GM12878 (cell line): Measurements from ENCODE around the gene TBX15. TPM values are rescaled to one million over a fixed set of nuclear protein-coding genes. Genes with fewer than 3 reads are reported as not detected.

ENCODE experiments used
- ATAC-seq: fragments of 200-7000 bp; cut with Tn5 transposase; 3 replicates; pipeline ENCODE4 v1.9.1; 2020; ENCODE audit warnings: mild to moderate bottlenecking, moderate library complexity
- BruUV-seq: library from RNA; stranded (reverse); fragments of 400-500 nt; replicated peaks from 2 replicates; lab custom pipeline; 2021; lab: Mats Ljungman, UMichigan
- CTCF ChIA-PET: fragments of 300-600 bp; sonication (Branson Sonifier 250); formaldehyde crosslinking; extraction: SDS; loops from one replicate; lab custom pipeline; 2021; ENCODE audit warnings: inconsistent platforms; lab: Yijun Ruan, JAX
- POLR2A ChIA-PET: fragments of 350-600 bp; formaldehyde crosslinking; extraction: SDS; loops from one replicate; lab custom pipeline; 2021; ENCODE audit warnings: inconsistent platforms; lab: Charles Lee
- RAD21 ChIA-PET: fragments of 300-600 bp; sonication (Branson Sonifier 250); formaldehyde crosslinking; loops from one replicate; lab custom pipeline; 2023; ENCODE audit warnings: antibody characterized with exemption; ENCODE audit not compliant: unreplicated experiment; lab: Charles Lee
- SMC1A ChIA-PET: fragments of 300-600 bp; sonication (Branson Sonifier 250); formaldehyde crosslinking; loops from one replicate; lab custom pipeline; 2023; ENCODE audit not compliant: unreplicated experiment, uncharacterized antibody; lab: Charles Lee
- DNase-seq: peaks from one replicate; pipeline ENCODE4 v3.0.0-alpha.2; 2011; ENCODE audit warnings: low read depth, low spot score
- FAIRE-seq: peaks from 3 replicates; lab custom pipeline; 2011; peaks lifted over from hg19 to GRCh38; lab: Jason Lieb, UNC
- H2AFZ ChIP-seq: 2 replicates; pipeline ENCODE4 v1.6.0; 2011; ENCODE audit warnings: low read depth, low read length, control low read depth; ENCODE audit not compliant: control insufficient read depth
- H3K27ac ChIP-seq: 2 replicates; pipeline ENCODE4 v1.5.1; 2011; ENCODE audit warnings: control low read depth; ENCODE audit not compliant: control insufficient read depth, insufficient read depth
- H3K27me3 ChIP-seq, 2 experiments: replicated peaks in 1 of 2; 2 replicates each; pipeline versions ENCODE4 v1.6.0 to v1.6.1; 2011; ENCODE audit warnings: low read length in 1 of 2; ENCODE audit not compliant: control insufficient read depth in 2 of 2, insufficient read depth in 2 of 2
- H3K36me3 ChIP-seq, 2 experiments: 2 replicates each; pipeline ENCODE4 v1.5.1; 2011; ENCODE audit warnings: low read length in 1 of 2; ENCODE audit not compliant: control insufficient read depth in 2 of 2, insufficient read depth in 2 of 2
- H3K4me1 ChIP-seq: 2 replicates; pipeline ENCODE4 v1.6.1; 2011; ENCODE audit warnings: mild to moderate bottlenecking, low read length, moderate library complexity, mixed read lengths; ENCODE audit not compliant: control insufficient read depth, insufficient read depth
- H3K4me2 ChIP-seq: 2 replicates; pipeline ENCODE4 v1.6.0; 2011; ENCODE audit warnings: control low read depth; ENCODE audit not compliant: control insufficient read depth, insufficient read depth
- H3K4me3 ChIP-seq: fragments of 200-600 bp; sonication (generic); 2 replicates; pipeline ENCODE4 v1.5.1; 2016
- H3K79me2 ChIP-seq: 2 replicates; pipeline ENCODE4 v1.6.0; 2011; ENCODE audit warnings: low read length; ENCODE audit not compliant: control insufficient read depth, insufficient read depth
- H3K9ac ChIP-seq: 2 replicates; pipeline ENCODE4 v1.8.0; 2011; ENCODE audit warnings: low read length, control low read depth, mixed read lengths; ENCODE audit not compliant: control insufficient read depth, insufficient read depth
- H3K9me3 ChIP-seq: replicated peaks from 3 replicates; pipeline ENCODE4 v1.5.1; 2011; ENCODE audit warnings: mild to moderate bottlenecking, low read length; ENCODE audit not compliant: control insufficient read depth, insufficient read depth
- H4K20me1 ChIP-seq: 2 replicates; pipeline ENCODE4 v1.6.0; 2011; ENCODE audit not compliant: control insufficient read depth, insufficient read depth
- CHD2 ChIP-seq: IDR thresholded peaks from 2 replicates; pipeline ENCODE4 v1.6.1; 2011; ENCODE audit warnings: low read depth, low read length, improper control_type of control experiment, borderline replicate concordance
- E4F1 ChIP-seq: fragments of 450-650 bp; IDR thresholded peaks from 2 replicates; pipeline ENCODE4 v1.6.1; 2018; ENCODE audit warnings: borderline replicate concordance, mild to moderate bottlenecking; ENCODE audit not compliant: partially characterized antibody
- ELK1 ChIP-seq: IDR thresholded peaks from 2 replicates; pipeline ENCODE4 v1.6.1; 2012; ENCODE audit warnings: low read depth, low read length, improper control_type of control experiment
- EZH2 ChIP-seq: IDR thresholded peaks from 2 replicates; pipeline ENCODE4 v1.6.1; 2012; ENCODE audit warnings: low read depth, mild to moderate bottlenecking, control low read depth, inconsistent platforms, low read length, borderline replicate concordance; ENCODE audit not compliant: control insufficient read depth
- MTA2 ChIP-seq: fragments of 450-650 bp; IDR thresholded peaks from 2 replicates; pipeline ENCODE4 v1.6.1; 2016; ENCODE audit warnings: low read depth, mild to moderate bottlenecking, moderate library complexity
- MYC ChIP-seq: IDR thresholded peaks from 2 replicates; pipeline ENCODE4 v1.6.1; 2011; ENCODE audit warnings: mild to moderate bottlenecking, low read length, moderate library complexity, inconsistent platforms; ENCODE audit not compliant: insufficient read depth, insufficient replicate concordance, insufficient read length, severe bottlenecking
- SREBF1 ChIP-seq: IDR thresholded peaks from 2 replicates; pipeline ENCODE4 v1.6.1; 2012; ENCODE audit warnings: mild to moderate bottlenecking, low read length
- SUPT20H ChIP-seq: IDR thresholded peaks from 2 replicates; pipeline ENCODE4 v1.6.1; 2011; ENCODE audit warnings: low read depth, mild to moderate bottlenecking, low read length, moderate library complexity, borderline replicate concordance; ENCODE audit not compliant: control insufficient read depth
- TBL1XR1 ChIP-seq: IDR thresholded peaks from 2 replicates; pipeline ENCODE4 v1.6.1; 2012; ENCODE audit warnings: low read depth, low read length, improper control_type of control experiment
- WGBS: methylation state at CpG from one replicate; pipeline ENCODE4 v1.1.6; 2016; ENCODE audit warnings: low lambda C conversion rate; ENCODE audit not compliant: insufficient replicate concordance, insufficient coverage; ENCODE audit errors: missing lambda C conversion rate; 5-methylcytosine and 5-hydroxymethylcytosine counted together
- in situ Hi-C: fragments of 300-500 bp; cut with MboI; formaldehyde crosslinking; loops from 9 replicates; pipeline ENCODE4 v1.14.3; 2018; ENCODE audit warnings: mixed read lengths
- intact Hi-C: fragments of 100-400 bp; cut with micrococcal nuclease; formaldehyde crosslinking; loops from one replicate; pipeline ENCODE4 v1.14.2; 2022; ENCODE audit not compliant: unreplicated experiment
- polyA plus RNA-seq, 11 experiments: library from polyadenylated mRNA; depleted of rRNA in 4 of 11; unstranded in 6 of 11; stranded (reverse) in 5 of 11; fragments of >200 nt; fragmentation: Nextera tagmentation in 4 of 11; fragmentation: Illumina TruSeq in 1 of 11; extraction: Ambion mirVana in 4 of 11; extraction: Trizol in 1 of 11; gene quantifications; 1 replicate in 1 of 11; 2 replicates in 10 of 11; pipeline versions ENCODE4 v1.2.1 to v1.2.3, GENCODE V29; 2011 to 2016; ENCODE audit warnings: inconsistent platforms in 2 of 11, missing spikeins in 2 of 11, low read depth in 1 of 11
- total RNA-seq, 4 experiments: library from RNA; depleted of rRNA in 3 of 4; stranded (reverse); fragments of >200 nt in 3 of 4; fragmentation: Illumina TruSeq in 1 of 4; extraction: Trizol in 1 of 4; gene quantifications; 2 replicates each; pipeline versions ENCODE4 v1.2.1 to v1.2.3, GENCODE V29; 2013 to 2021
- TF ChIP-seq, protein P1 (sequence below): IDR thresholded peaks from 2 replicates; pipeline ENCODE4 v1.6.1; 2012; ENCODE audit warnings: mild to moderate bottlenecking, low read depth, low read length

The TBX15 gene
- total and polyA plus RNA-seq, 10 of the 15 experiments (the other 5 are each of a cell fraction or from before 2014, with no cell fraction given): 0.64 to 9.4 (median 0.99) TPM

- peaks cover under 1 to 8% of the 10 kb centered on the region in 2 experiments; a peak in 2 of 4 replicates for H3K27me3 ChIP-seq
- WGBS: 40% methylated on average over 5 of the region's 5 CpGs
- no peaks in the 10 kb centered on the region for H3K36me3 ChIP-seq
- no peak overlapping the region for H3K9ac ChIP-seq
- ATAC-seq: no peak
- H3K4me3 ChIP-seq: no peak overlapping the region
- ChIA-PET POLR2A (no interaction called here), SMC1A (no interaction called here), RAD21 (no interaction called here), CTCF (interaction anchor here (5.4 kb wide), 1 partner anchor 264 kb away, joined by 21 read pairs; no protein-coding TSS in a partner anchor)
- no peak overlapping the region for H2AFZ ChIP-seq
- no peaks in the 10 kb centered on the region for H3K79me2 ChIP-seq
- FAIRE-seq: no peak
- H4K20me1 ChIP-seq: no peaks in the 10 kb centered on the region
- in situ Hi-C loops: loop anchor here (5.0 kb wide), 1 partner anchor 860 kb away; no protein-coding TSS in a partner anchor
- DNase-seq: no peak
- no peak overlapping the region for H3K4me2 ChIP-seq
- H3K9me3 ChIP-seq: no peaks in the 10 kb centered on the region; the same call in 2 of the 3 replicates
- H3K4me1 ChIP-seq: no peaks in the 10 kb centered on the region
- BruUV-seq: no TSS peak
- TF ChIP-seq MTA2 (no peak), EZH2 (no peak), TBL1XR1 (no peak), ELK1 (no peak), CHD2 (no peak), SREBF1 (no peak), MYC (no peak), SUPT20H (no peak), E4F1 (no peak)
- TF ChIP-seq, protein P1, sequence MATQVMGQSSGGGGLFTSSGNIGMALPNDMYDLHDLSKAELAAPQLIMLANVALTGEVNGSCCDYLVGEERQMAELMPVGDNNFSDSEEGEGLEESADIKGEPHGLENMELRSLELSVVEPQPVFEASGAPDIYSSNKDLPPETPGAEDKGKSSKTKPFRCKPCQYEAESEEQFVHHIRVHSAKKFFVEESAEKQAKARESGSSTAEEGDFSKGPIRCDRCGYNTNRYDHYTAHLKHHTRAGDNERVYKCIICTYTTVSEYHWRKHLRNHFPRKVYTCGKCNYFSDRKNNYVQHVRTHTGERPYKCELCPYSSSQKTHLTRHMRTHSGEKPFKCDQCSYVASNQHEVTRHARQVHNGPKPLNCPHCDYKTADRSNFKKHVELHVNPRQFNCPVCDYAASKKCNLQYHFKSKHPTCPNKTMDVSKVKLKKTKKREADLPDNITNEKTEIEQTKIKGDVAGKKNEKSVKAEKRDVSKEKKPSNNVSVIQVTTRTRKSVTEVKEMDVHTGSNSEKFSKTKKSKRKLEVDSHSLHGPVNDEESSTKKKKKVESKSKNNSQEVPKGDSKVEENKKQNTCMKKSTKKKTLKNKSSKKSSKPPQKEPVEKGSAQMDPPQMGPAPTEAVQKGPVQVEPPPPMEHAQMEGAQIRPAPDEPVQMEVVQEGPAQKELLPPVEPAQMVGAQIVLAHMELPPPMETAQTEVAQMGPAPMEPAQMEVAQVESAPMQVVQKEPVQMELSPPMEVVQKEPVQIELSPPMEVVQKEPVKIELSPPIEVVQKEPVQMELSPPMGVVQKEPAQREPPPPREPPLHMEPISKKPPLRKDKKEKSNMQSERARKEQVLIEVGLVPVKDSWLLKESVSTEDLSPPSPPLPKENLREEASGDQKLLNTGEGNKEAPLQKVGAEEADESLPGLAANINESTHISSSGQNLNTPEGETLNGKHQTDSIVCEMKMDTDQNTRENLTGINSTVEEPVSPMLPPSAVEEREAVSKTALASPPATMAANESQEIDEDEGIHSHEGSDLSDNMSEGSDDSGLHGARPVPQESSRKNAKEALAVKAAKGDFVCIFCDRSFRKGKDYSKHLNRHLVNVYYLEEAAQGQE: no peak
- no peak overlapping the region for H3K27ac ChIP-seq
- intact Hi-C loops: no loop called here
These were observed 24.2 kb upstream of the TBX15 start for GRCh38 chr1:119012383-119012782.
